ENCODE measurements around the gene TMEM238L. TPM values are rescaled to one million over a fixed set of nuclear protein-coding genes. Genes with fewer than 3 reads are reported as not detected.
A peak's percentile ranks its signal among the peaks of the same experiment; 100 is the strongest.
"Not testable (repeated sequence)": the region's sequence is repeated elsewhere in the genome, so short reads cannot be mapped to it uniquely, and the experiment has no call there.

Gene TMEM238L
- 4.7 and 4.8 TPM in 2 replicates for total RNA-seq (2014; rRNA removed; shearing (Covaris generic))

DNA sequence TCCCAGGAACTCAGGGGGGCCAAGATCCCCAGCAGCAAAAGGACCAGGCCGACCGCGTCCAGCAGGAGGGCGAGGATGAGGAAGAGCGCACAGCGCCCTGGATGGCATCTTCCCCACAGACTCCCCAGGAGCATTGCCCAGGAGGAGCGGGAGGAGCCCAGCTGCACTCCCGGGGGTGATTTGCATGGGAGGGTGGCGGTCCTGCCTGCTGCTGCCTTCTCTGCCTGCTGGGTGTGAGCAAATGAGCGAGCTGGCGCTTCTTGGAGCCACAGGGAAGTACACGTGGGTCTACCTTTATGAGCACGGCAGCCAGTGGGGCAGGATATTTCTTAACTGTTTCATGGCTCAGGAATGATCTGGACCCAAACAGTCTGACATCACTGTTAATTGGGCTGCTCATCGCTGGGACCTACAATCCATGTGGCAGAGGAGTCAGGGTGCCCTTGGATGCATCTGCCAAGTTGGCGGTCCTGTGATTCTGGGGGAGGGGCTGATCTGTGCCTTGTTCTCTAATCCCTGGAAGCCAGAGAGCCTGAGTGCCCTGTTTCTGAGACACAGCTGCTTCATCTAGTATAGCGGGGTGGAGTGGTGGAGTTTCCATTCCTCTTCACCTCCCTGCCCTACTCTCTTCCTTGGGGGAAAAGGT lies at the start of gene TMEM238L:
Gene TMEM238L, minus strand, starts transcription at position 270 of the 646 bp plus-strand sequence. Its CDS starts 136 bp downstream, at position 134.
- DNase-seq (ENCODE audit: low spot score): peak; percentile 63

GRCh38 chr17:10846636-10847035 lies 42.7 kb upstream of the TMEM238L start:
- not testable (repeated sequence) for DNase-seq (ENCODE audit: low spot score)

DNA sequence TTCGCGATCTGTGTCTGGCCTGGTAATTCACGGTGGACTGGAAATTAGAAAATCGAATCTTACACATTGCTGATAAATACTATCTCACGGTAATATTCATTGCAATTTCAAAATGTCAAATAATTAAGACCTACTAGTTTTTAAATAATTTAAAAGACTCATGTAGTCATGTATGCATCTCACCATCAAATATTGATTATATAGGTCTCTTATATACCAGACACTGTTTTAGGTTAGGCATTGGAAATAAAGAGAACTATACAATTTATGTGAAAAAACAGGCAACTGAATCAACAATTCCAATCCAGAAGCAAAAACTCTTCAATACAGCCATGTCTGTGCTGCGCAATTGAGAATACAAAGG lies 41.5 kb upstream of the TMEM238L start:
- DNase-seq (ENCODE audit: low spot score): no peak

DNA sequence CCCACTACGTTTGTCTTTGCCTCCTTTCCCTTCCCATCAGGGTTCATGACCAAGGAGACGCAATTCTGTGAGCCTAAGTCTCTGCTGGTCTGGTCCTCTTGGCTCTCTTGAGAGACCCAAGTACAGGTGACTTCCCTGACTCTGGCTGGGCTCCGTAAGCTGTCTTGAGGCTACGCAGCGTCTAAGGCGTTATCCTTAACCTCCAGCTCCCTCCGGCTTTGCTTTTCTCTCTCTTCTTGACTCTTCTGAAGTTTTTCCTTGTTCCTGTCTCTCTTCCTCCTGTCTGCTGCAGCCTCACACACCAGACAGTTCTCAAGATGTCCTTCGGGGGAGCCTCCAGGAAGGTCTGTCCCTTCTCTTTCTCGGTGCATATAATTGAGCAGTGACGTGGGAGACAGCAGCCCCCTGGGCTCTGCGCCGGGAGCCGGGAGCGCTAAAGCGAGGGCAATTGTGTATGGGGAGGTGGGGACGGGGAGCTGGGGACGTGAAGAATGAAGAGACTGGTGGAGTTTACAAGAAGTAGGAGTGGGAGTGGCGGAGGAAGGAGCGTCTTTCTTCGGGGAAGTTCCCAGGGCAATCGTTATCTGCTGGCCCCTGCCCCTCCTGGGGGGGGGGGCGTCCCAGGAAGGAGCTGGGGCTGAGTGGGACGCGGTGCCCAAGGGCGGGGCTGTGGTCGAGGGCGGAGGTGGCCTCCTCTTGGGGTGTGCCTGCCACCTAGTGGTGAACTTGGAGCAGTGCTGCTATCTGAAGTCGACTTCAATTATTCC lies 40.9 kb upstream of the TMEM238L start:
- peak; percentile 75 for DNase-seq (ENCODE audit: low spot score)

DNA sequence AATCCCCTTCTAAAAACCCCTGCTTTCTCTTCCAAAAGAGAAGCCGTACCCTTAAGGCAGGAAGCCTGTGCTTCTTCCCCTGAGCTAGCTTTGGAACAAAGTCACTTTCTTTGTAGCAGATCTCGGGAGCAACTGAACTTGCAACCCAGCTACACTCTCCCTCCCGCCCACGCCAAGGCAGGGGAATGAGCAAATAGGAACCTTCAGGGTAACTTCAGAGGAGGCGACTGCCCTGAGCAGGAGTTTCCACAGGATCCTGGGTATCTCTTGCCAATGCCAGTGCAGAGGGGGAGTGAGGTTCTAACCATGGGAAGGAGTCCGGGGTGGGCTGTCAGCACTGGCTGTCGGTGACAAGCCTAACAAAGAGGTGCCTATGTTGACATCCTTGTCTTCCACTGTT lies 39.9 kb upstream of the TMEM238L start:
- peak; percentile 50 for DNase-seq (ENCODE audit: low spot score)

- DNase-seq (ENCODE audit: low spot score): no peak
Observed at GRCh38 chr17:10842658-10843057, 38.8 kb upstream of the TMEM238L start.

GRCh38 chr17:10838682-10839081 lies 34.8 kb upstream of the TMEM238L start:
- DNase-seq (ENCODE audit: low spot score): no peak

GRCh38 chr17:10837921-10838320 lies 34.0 kb upstream of the TMEM238L start, which contains the start of gene PIRT:
Gene PIRT (minus strand): TSS chr17:10838087. CDS start chr17:10825645, 12,442 bp downstream.
- DNase-seq (ENCODE audit: low spot score): no peak

DNA sequence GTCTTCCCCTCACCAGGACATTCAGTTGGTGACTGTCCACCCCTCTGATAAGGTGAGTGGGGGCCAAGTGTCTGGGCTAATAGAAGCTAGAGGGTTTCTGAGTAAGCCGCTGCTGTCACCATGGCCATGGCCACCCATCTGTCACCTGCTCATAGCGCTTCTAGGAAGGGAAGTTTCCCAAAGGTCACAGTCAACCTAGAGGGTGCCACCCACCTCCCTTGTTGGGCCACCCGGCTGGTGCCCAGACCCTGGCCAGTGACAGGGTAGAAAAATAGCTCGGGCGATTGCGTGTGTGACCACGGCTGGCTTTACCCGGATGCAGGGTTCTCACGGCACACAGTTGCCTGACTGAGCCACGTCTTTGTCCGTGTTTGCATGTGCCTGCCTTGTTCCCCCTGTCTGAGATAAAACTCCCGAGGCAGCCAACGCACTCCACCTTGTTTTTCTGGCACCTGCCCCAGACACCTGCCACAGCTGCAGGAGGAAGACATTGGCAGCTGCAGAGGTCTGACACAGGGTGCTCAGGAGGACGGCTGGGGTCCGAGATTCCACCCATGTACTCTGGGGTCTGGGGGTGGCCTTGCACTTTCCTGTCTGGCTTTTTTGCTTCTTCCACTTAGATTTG lies 33.2 kb upstream of the TMEM238L start:
- peak; percentile 15 for DNase-seq (ENCODE audit: low spot score)

DNA sequence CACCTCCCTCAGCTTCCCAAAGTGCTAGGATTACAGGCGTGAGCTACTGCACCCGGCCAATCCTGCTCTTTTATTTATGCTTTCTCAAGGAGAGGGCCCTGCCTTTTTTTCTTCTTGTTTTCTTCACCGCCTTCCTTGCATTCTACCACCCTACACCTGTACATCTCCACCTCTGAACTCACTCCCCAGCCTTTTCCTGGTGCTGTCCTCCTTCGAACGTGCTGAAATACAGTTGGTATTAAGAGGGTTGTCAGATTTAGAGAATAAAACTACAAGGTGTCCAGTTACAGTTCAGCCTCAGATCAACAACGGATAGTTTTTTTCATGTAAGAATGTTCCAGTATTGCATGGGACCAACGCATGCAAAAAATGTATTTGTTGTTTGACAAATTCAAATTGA lies 32.2 kb upstream of the TMEM238L start:
- DNase-seq (ENCODE audit: low spot score): no peak

GRCh38 chr17:10831696-10832095 lies 27.8 kb upstream of the TMEM238L start:
- DNase-seq (ENCODE audit: low spot score): no peak

DNA sequence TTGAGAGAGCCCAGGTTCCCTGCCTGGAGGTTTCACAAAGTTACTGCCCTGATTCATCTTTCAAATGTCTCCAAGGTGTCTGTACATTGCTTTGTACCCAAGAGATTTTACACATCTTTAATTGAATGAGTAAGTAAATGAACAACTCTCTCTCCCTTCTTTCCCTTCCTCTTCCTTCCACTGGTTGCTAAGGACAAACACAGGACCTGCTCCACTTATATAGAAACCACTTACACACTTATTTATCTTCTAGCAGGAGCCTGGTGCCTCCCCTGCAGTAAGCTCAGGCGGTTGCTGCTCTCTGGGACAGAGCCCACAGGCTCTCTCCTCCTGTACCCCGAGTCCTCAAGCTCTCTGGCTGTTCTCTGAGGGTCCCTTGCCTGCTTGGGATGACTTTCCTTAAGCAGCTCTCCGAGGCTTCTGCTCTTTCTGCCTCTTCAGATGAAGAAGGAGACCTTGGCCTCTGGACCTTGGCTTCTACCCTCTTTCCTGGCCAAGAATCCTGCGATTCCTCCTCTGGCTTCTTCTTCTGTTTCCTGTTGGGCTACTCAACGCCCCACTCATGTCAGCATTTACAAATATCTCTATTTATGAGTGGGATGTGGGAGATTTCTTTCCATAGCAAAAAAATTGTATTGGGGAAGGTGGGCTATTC lies 24.1 kb upstream of the TMEM238L start:
- no peak for DNase-seq (ENCODE audit: low spot score)

DNA sequence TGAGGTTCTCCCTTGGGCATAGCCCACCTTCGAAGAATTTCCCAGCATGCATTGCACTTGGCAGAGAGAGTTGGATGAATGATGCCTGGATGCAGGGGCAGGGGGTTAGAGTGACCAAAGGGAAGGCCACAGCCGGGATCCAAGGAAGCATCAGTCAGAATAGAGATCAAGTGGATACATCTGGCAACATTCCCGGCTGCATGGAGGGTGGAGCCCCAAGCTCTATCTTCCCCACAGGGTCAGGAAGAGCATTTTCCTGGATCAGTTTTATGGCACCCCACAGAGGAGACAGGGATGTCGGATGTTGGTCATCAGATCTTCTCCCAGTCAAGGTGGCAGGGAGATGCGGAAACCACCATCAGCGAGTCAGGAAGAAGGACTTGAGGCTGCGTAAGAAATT lies 21.0 kb upstream of the TMEM238L start:
- no peak for DNase-seq (ENCODE audit: low spot score)

DNA sequence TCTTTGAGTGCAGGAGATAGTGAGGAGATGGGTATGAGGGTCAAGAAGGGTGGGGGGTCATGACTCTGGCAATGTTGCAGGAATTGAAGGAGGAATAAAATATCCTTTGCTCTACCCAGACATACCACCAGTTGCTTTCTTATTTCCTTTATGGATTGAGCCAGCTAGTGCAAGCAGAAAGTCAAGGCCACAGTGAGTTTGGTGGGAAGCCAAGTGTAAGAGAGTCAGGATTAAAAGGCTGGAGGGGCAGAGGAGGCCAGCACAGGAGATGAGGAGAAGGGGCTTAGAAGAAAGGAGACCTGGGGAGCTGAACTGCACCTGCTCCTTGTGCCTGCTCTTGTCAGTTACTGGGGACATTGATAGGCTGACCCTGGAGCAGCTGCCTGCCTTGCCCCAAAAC lies 17.9 kb upstream of the TMEM238L start:
- DNase-seq (ENCODE audit: low spot score): no peak

DNA sequence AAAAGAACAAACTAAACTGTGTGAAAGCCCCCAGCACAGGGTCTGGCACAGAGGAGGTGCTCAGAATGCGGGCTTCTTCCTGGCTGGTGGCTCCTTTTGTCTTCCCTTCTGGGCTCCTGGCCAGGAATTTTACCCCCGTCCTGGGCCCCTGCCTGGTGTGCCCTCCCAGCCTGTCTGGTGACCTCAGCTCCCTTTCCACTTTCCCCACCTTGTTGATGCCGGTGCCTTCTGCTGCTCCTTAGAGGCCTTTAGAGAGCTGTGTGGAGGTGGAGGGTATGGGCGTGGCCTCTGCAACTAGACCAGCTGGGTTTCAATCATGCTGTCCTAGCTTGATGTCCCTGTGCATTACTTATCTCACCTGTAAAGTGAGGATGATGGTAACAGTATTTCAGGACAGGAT lies 17.2 kb upstream of the TMEM238L start:
- no peak for DNase-seq (ENCODE audit: low spot score)

- peak; percentile 25 for DNase-seq (ENCODE audit: low spot score)
Observed at GRCh38 chr17:10815319-10815718, 11.4 kb upstream of the TMEM238L start.

- DNase-seq (ENCODE audit: low spot score): no peak
Observed at GRCh38 chr17:10814075-10814474, 10.2 kb upstream of the TMEM238L start.

GRCh38 chr17:10812674-10813073 lies 8.8 kb upstream of the TMEM238L start:
- DNase-seq (ENCODE audit: low spot score): peak; percentile 57

DNA sequence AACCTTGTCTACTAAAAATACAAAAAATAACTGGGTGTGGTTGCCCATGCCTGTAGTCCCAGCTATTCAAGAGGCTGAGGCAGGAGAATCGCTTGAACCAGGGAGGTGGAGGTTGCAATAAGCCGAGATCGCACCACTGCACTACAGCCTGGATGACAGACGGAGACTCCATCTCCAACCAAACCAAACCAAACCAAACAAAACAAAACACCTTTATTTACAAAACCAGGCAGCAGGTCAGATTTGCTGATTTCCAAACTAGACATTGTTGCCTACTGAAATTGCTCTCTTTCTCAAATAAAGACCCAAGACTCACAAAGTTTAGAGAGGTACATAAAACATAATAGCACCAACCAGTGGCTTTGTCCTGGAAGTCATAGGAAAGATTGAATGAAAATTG lies 5.7 kb upstream of the TMEM238L start:
- no peak for DNase-seq (ENCODE audit: low spot score)

GRCh38 chr17:10807704-10808128 lies 3.8 kb upstream of the TMEM238L start:
- peak; percentile 17 for DNase-seq (ENCODE audit: low spot score)

DNA sequence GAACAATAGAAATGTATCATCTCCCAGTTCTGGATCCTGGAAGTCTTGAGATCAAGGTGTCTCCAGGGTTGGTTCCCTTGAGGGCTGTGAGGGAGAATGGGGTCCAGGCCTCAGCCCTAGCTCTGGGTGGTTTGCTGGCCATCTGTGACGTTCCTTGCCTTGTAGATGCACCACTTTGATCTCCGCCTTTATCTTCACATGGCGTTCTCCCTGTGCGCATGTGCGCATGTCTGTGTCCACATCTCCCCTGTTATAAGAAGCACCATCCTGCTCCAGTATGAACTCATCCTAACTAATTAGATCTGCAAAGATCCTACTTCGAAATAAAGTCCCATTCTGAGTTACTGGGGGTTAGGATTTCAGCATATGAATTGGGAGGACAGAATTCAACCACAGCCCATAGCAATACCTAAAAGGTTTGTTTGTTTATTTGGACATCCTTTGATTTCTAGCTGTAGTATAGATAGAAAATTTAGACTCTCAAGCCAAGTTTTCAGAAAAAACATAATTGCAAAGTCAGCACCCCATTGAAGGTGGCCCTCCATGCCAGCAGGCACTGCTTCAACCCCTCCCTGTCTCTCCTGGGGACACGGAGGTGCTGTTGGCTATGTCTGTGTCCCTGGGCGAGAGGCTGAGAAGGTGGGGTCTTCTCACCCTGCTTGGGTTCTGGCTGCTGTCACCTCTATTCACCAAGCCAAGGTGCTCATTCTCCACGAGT lies 2.8 kb upstream of the TMEM238L start:
- no peak for DNase-seq (ENCODE audit: low spot score)
